ENCODE data around the gene CDC42BPG.
"Not testable (repeated sequence)": the region's sequence is repeated elsewhere in the genome, so short reads cannot be mapped to it uniquely, and the experiment has no call there.

CDC42BPG gene

DNA sequence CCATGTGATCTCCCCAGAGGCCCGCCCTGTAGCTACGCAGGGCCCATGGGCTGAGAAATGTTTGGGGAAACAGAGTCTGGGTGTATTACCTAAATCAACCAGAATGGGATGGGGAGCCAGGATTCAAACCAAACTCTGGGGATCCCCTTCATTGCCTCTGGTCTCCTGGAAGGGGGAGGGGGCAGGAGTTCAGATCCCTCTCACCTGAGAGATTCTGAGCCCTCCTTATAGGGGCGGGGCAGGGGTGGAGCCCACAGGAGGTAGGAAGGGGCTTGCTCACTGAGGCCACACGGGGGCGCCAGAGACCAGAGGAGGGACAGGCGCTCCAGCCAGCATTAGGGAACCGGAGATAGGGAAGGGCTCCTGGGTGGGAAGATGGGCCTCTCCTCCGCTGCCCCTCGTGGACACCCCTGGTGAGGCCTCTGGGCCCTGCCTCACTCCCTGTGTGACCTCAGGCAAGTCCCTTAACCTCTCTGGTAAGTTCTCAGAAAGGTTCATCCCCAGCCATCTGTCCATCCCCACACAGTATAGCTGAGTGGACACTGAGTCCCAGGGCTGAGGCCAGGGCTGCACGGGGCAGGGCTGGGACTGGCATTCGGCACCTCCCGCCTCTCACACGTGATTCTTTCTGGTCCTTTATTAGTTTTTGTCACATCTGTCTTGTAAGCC lies 2.7 kb upstream of the CDC42BPG start:
- DNase-seq = peak; percentile 84

GRCh38 chr11:64845776-64846129 lies 1.3 kb upstream of the CDC42BPG start:
- not testable (repeated sequence) for DNase-seq

GRCh38 chr11:64845129-64845775 lies 799 bp upstream of the CDC42BPG start:
- DNase-seq = peak; percentile 29

GRCh38 chr11:64843686-64844329 lies 645 bp downstream of the CDC42BPG start:
- no peak for DNase-seq

GRCh38 chr11:64842851-64843685 lies 1.4 kb downstream of the CDC42BPG start:
- DNase-seq = no peak

DNA sequence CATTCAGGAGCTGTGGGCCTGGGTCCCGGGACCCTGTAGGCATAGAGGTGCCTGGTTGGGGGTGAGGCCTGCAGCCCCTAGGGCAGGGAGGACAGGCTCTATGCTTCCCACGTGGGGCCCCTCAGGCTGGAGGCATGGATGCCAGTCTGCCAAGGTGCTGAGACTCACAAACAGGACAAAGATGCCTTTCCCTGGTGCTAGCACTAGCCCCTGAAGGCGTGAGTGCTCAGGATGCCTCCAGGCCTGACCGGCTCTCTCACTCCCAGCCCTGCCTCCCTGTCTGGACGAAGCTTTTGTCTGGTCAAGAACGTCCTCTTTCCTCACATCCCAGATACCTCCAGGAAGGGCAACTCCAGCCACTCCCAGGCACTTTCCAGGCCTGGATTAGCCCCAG lies 2.1 kb downstream of the CDC42BPG start:
- DNase-seq = no peak

- DNase-seq = no peak
Observed at GRCh38 chr11:64841592-64842365, 2.7 kb downstream of the CDC42BPG start.

- no peak for DNase-seq
Observed at GRCh38 chr11:64839887-64840782, 4.3 kb downstream of the CDC42BPG start.

GRCh38 chr11:64839335-64839734 lies 5.1 kb downstream of the CDC42BPG start:
- DNase-seq = no peak

- no peak for DNase-seq
Observed at GRCh38 chr11:64838600-64839334, 5.7 kb downstream of the CDC42BPG start.

DNA sequence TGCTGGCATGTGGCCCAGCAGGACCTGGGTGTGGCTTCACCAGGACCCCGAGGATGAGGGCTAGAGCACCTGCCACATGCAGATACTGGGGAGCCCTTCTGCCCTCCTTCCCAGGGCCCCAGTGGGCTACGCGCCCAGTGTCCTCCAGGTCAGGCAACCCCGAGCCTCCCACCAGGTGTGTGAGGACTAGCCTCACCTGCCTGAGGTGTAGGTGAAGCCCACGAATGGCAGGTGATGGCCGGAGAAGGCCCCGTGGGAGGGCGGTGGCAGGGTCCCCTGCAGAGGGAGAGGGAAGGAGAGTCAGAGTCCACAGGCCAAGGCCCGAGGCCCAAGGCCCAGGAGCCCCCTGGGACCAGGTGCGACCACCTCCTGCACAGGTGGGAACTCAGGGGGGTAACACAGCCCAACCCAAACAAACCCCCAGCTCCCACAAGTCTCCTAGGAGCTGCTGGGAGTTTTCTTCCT lies 6.5 kb downstream of the CDC42BPG start:
- no peak for DNase-seq

- no peak for DNase-seq
Observed at GRCh38 chr11:64836448-64837072, 7.9 kb downstream of the CDC42BPG start.

DNA sequence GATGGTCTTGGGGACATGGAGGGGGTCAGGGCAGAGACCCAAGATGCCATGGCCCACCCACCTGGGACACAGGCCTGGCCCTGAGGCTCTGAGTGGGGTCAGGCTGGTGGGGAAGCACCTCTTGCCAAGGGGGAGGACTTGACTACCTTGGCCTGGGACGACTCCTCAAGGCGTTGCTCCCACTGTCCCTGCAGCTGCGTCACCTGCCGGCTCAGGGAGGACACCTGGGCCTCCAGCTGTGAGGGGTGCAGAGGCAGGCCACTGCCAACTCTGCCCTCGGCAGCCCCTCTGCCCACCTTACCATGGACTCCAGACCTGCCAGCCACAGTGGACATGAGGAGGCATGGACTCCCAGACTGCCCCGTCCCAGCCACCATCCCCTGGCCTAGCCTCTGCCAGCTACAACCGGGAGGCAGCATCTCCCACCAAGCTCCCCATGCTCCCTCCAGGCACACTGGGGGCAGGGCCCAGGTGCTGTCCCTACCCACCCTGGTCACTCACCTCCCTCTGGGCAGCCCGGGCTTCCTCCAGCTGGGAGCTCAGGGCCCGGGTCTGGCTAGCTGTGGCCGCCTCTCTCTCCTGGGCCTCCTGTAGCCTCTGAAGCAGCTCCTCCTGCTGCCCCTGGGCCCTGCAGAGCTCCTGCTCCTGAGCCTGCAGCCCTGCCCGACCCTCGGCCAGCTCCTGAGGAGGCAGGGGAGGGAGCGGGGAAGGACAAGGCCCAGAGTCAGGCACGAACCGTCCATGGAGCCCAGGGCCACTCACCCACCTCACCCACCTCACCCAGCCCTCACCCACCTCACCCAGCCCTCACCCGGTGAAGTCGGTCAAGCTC lies 8.6 kb downstream of the CDC42BPG start:
- no peak for DNase-seq

GRCh38 chr11:64834723-64835615 lies 9.5 kb downstream of the CDC42BPG start:
- no peak for DNase-seq

GRCh38 chr11:64834031-64834722 lies 10.3 kb downstream of the CDC42BPG start:
- DNase-seq = no peak

GRCh38 chr11:64833509-64833908 lies 10.9 kb downstream of the CDC42BPG start:
- no peak for DNase-seq

- no peak for DNase-seq
Observed at GRCh38 chr11:64833198-64833502, 11.3 kb downstream of the CDC42BPG start.
